SK-N-SH (cell line): ENCODE measurements around the gene SYNE2. TPM values are rescaled to one million over a fixed set of nuclear protein-coding genes. Genes with fewer than 3 reads are reported as not detected.

Experiments
- CTCF ChIA-PET: fragments of 300-600, 350-600 bp; formaldehyde crosslinking; extraction: SDS; loops from one replicate; lab custom pipeline; 2021; lab: Yijun Ruan, JAX
- POLR2A ChIA-PET: fragments of 350-600 bp; sonication (Branson Sonifier 250); formaldehyde crosslinking; extraction: SDS; loops from one replicate; lab custom pipeline; 2020; ENCODE audit warnings: antibody characterized with exemption, inconsistent platforms; lab: Yijun Ruan, JAX
- DNase-seq: peaks from one replicate; pipeline ENCODE4 v3.0.0; 2012
- H2AFZ ChIP-seq: fragments of 200-600 bp; sonication (generic); 2 replicates; pipeline ENCODE4 v1.8.1; 2016; ENCODE audit warnings: antibody characterized with exemption, mild to moderate bottlenecking, low read depth
- H3F3A ChIP-seq: fragments of 200-600 bp; sonication (generic); replicated peaks from 2 replicates; pipeline ENCODE3; 2016; ENCODE audit warnings: antibody characterized with exemption, mild to moderate bottlenecking; ENCODE audit not compliant: insufficient read depth
- H3K27ac ChIP-seq, 2 experiments: fragments of 200-500 bp in 1 of 2; fragments of 200-600 bp in 1 of 2; sonication (Bioruptor generic) in 1 of 2; sonication (generic), shearing (Covaris generic) in 1 of 2; 2 replicates each; pipeline versions ENCODE4 v1.5.1 to v1.6.1; 2014 to 2016; ENCODE audit warnings: low read depth in 2 of 2, inconsistent platforms in 1 of 2, low read length in 1 of 2, mild to moderate bottlenecking in 1 of 2, mixed read lengths in 1 of 2
- H3K27me3 ChIP-seq: fragments of 200-600 bp; sonication (generic), shearing (Covaris generic); 2 replicates; pipeline ENCODE4 v1.6.1; 2016; ENCODE audit warnings: mixed run types; ENCODE audit not compliant: insufficient read depth
- H3K36me3 ChIP-seq, 2 experiments: fragments of 200-500 bp in 1 of 2; fragments of 200-600 bp in 1 of 2; sonication (Bioruptor generic) in 1 of 2; sonication (generic) in 1 of 2; replicated peaks in 1 of 2; 2 replicates each; pipeline versions ENCODE3 to v1.5.1; 2014 to 2016; ENCODE audit warnings: low read length in 1 of 2, mild to moderate bottlenecking in 1 of 2; ENCODE audit not compliant: insufficient read depth in 2 of 2, control insufficient read depth in 1 of 2
- H3K4me1 ChIP-seq, 2 experiments: fragments of 200-500 bp in 1 of 2; fragments of 200-600 bp in 1 of 2; sonication (Bioruptor generic) in 1 of 2; sonication (generic), shearing (Covaris generic) in 1 of 2; 2 replicates each; pipeline versions ENCODE4 v1.5.1 to v1.6.1; 2014 to 2016; ENCODE audit warnings: low read depth in 1 of 2, low read length in 1 of 2, mixed run types in 1 of 2; ENCODE audit not compliant: insufficient read depth in 2 of 2, control insufficient read depth in 1 of 2
- H3K4me2 ChIP-seq: fragments of 200-600 bp; sonication (generic), shearing (Covaris generic); 2 replicates; pipeline ENCODE4 v1.6.1; 2017; ENCODE audit warnings: mixed run types
- H3K4me3 ChIP-seq, 2 experiments: fragments of 200-500 bp in 1 of 2; fragments of 200-600 bp in 1 of 2; sonication (Bioruptor generic) in 1 of 2; sonication (generic), shearing (Covaris generic) in 1 of 2; 2 replicates each; pipeline versions ENCODE4 v1.5.1 to v1.8.1; 2014 to 2016; ENCODE audit warnings: low read depth in 2 of 2, inconsistent platforms in 1 of 2, low read length in 1 of 2, mild to moderate bottlenecking in 1 of 2, mixed read lengths in 1 of 2, moderate library complexity in 1 of 2
- H3K79me2 ChIP-seq: fragments of 200-600 bp; sonication (generic); 2 replicates; pipeline ENCODE4 v1.8.1; 2017; ENCODE audit warnings: mild to moderate bottlenecking; ENCODE audit not compliant: insufficient read depth
- H3K9ac ChIP-seq: fragments of 200-600 bp; sonication (generic); 2 replicates; pipeline ENCODE4 v1.6.1; 2017; ENCODE audit warnings: mixed run types
- H3K9me2 ChIP-seq: fragments of 200-600 bp; sonication (generic); 2 replicates; pipeline ENCODE4 v1.6.1; 2017; ENCODE audit warnings: mixed run types
- H3K9me3 ChIP-seq: fragments of 200-600 bp; sonication (generic); 2 replicates; pipeline ENCODE4 v1.6.1; 2017; ENCODE audit warnings: mixed run types, mild to moderate bottlenecking, moderate library complexity
- H4K20me1 ChIP-seq: fragments of 200-600 bp; sonication (generic); 2 replicates; pipeline ENCODE4 v1.6.1; 2017; ENCODE audit warnings: mild to moderate bottlenecking, mixed run types; ENCODE audit not compliant: insufficient read depth
- CHD2 ChIP-seq: fragments of 150-350 bp; IDR thresholded peaks from 2 replicates; pipeline ENCODE4 v1.6.1; 2018; ENCODE audit warnings: low read length; ENCODE audit not compliant: partially characterized antibody
- EP300 ChIP-seq, 2 experiments: IDR thresholded peaks; 2 replicates each; pipeline versions ENCODE4 v1.4.0 to v1.6.1; 2012; ENCODE audit warnings: borderline replicate concordance in 1 of 2, low read depth in 1 of 2, low read length in 1 of 2
- FOXJ3 ChIP-seq: sonication (generic); formaldehyde crosslinking; IDR thresholded peaks from 2 replicates; pipeline ENCODE4 v1.5.1; 2020; ENCODE audit warnings: mild to moderate bottlenecking, missing genetic modification reagents
- FOXM1 ChIP-seq: IDR thresholded peaks from 2 replicates; pipeline ENCODE4 v1.4.0; 2012; ENCODE audit warnings: low read depth, mild to moderate bottlenecking
- GATA2 ChIP-seq: sonication (generic); formaldehyde crosslinking; IDR thresholded peaks from 2 replicates; pipeline ENCODE4 v1.5.0; 2020; ENCODE audit warnings: mild to moderate bottlenecking, missing genetic modification reagents
- PBX3 ChIP-seq: IDR thresholded peaks from 2 replicates; pipeline ENCODE4; 2012
- RAD21 ChIP-seq: IDR thresholded peaks from 2 replicates; pipeline ENCODE4 v1.6.1; 2012; ENCODE audit warnings: mild to moderate bottlenecking, low read length
- SIN3A ChIP-seq: IDR thresholded peaks from 2 replicates; pipeline ENCODE4 v1.6.1; 2012; ENCODE audit warnings: low read depth, mild to moderate bottlenecking, low read length, moderate library complexity, borderline replicate concordance
- TAF1 ChIP-seq: IDR thresholded peaks from 2 replicates; pipeline ENCODE4 v1.6.1; 2012; ENCODE audit warnings: low read depth, mild to moderate bottlenecking, low read length, moderate library complexity, borderline replicate concordance
- USF1 ChIP-seq: IDR thresholded peaks from 2 replicates; pipeline ENCODE4 v1.4.0; 2012; ENCODE audit warnings: low read depth, borderline replicate concordance
- YY1 ChIP-seq: IDR thresholded peaks from 2 replicates; pipeline ENCODE4 v1.4.0; 2012; ENCODE audit warnings: low read depth, mild to moderate bottlenecking
- WGBS: methylation state at CpG from one replicate; pipeline ENCODE4 v1.1.6; 2017; ENCODE audit warnings: low lambda C conversion rate; 5-methylcytosine and 5-hydroxymethylcytosine counted together
- polyA plus RNA-seq, 3 experiments: library from polyadenylated mRNA; depleted of rRNA; stranded (reverse); fragments of >200 nt; gene quantifications; 2 replicates each; pipeline ENCODE4 v1.2.3, GENCODE V29; 2012
- TF ChIP-seq, protein P1 (sequence below): IDR thresholded peaks from 2 replicates; pipeline ENCODE4 v1.6.1; 2012; ENCODE audit warnings: mild to moderate bottlenecking, low read depth, low read length, moderate library complexity

The SYNE2 gene
- polyA plus RNA-seq, 1 of the 3 experiments (the other 2 are of a cell fraction), result 7.1 TPM

GRCh38 chr14:64202716-64203115, 349.9 kb downstream of the SYNE2 start:
- Histone ChIP-seq H3K27me3 (no peaks in the 10 kb centered on the region), H3K9ac (no peak overlapping the region), H3K27ac (no peak overlapping the region), H3F3A (no peaks in the 10 kb centered on the region), H3K4me2 (no peak overlapping the region), H3K79me2 (no peaks in the 10 kb centered on the region), H3K36me3 (no peaks in the 10 kb centered on the region), H3K9me3 (no peaks in the 10 kb centered on the region), H3K4me3 (no peak overlapping the region), H3K9me2 (no peaks in the 10 kb centered on the region), H2AFZ (no peak overlapping the region), H3K4me1 (peaks cover 0 to 7% of the 10 kb centered on the region in 2 experiments; a peak in 2 of 4 replicates), H4K20me1 (no peaks in the 10 kb centered on the region)
- DNase-seq, result no peak
- no peak for TF ChIP-seq USF1
- no peak for TF ChIP-seq SIN3A
- TF ChIP-seq FOXJ3 (CRISPR knock-in tag), result no peak
- no peak for TF ChIP-seq EP300 (IDR thresholded peaks at IDR 0.05; ENCODE audit: borderline replicate concordance in 1 of 2, low read depth in 1 of 2, low read length in 1 of 2)
- no peak for TF ChIP-seq GATA2 (CRISPR knock-in tag)
- TF ChIP-seq CHD2, result no peak
- TF ChIP-seq FOXM1, result no peak
- TF ChIP-seq YY1, result no peak
- TF ChIP-seq RAD21, result no peak
- no peak for TF ChIP-seq PBX3
- CTCF ChIA-PET, result interaction anchor here (1.2 kb wide), 1 partner anchor 101 kb away, joined by 3 read pairs; no protein-coding TSS in a partner anchor
- 95% methylated on average over 10 of the region's 10 CpGs for WGBS
- POLR2A ChIA-PET, result no interaction called here

DNA sequence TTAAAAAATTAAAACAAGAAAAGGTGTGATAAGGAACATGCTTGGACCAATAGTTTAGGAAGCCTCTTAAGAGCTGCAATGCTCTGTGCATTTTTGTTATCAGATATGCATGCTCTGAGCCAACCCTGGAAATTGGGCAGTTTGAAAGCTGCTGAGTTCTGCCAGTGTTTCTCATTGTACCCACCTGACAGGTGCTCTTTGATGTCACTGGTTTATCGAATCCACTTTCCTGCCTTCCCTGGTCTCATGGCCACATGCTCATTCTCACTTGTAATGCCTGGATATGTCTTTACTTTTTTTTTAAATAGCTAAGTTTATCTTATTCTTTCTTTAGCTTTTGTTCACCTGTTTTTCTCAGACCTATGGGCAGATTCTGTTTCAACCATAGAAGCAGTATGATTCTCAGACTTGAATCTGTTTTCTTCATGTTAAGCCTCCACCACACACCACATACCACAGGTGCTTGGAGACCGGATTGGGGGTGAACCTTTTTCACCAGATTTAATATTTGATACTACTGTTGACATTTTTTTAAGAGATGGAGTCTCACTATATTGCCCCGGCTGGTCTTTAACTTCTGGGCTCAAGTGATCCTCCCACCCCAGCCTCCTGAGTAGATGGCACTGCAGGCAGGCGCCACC, 350.7 kb downstream of the SYNE2 start:
- H3K79me2 ChIP-seq, result no peaks in the 10 kb centered on the region
- POLR2A ChIA-PET, result no interaction called here
- H3K4me3 ChIP-seq, result no peak overlapping the region
- no peaks in the 10 kb centered on the region for H3K27me3 ChIP-seq
- H3K9me3 ChIP-seq, result no peaks in the 10 kb centered on the region
- H3K36me3 ChIP-seq, result no peaks in the 10 kb centered on the region
- no peak for DNase-seq
- no peak for TF ChIP-seq TAF1
- TF ChIP-seq, protein P1, sequence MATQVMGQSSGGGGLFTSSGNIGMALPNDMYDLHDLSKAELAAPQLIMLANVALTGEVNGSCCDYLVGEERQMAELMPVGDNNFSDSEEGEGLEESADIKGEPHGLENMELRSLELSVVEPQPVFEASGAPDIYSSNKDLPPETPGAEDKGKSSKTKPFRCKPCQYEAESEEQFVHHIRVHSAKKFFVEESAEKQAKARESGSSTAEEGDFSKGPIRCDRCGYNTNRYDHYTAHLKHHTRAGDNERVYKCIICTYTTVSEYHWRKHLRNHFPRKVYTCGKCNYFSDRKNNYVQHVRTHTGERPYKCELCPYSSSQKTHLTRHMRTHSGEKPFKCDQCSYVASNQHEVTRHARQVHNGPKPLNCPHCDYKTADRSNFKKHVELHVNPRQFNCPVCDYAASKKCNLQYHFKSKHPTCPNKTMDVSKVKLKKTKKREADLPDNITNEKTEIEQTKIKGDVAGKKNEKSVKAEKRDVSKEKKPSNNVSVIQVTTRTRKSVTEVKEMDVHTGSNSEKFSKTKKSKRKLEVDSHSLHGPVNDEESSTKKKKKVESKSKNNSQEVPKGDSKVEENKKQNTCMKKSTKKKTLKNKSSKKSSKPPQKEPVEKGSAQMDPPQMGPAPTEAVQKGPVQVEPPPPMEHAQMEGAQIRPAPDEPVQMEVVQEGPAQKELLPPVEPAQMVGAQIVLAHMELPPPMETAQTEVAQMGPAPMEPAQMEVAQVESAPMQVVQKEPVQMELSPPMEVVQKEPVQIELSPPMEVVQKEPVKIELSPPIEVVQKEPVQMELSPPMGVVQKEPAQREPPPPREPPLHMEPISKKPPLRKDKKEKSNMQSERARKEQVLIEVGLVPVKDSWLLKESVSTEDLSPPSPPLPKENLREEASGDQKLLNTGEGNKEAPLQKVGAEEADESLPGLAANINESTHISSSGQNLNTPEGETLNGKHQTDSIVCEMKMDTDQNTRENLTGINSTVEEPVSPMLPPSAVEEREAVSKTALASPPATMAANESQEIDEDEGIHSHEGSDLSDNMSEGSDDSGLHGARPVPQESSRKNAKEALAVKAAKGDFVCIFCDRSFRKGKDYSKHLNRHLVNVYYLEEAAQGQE, result no peak
- H3K9ac ChIP-seq, result no peak overlapping the region
- H4K20me1 ChIP-seq, result no peaks in the 10 kb centered on the region
- peaks cover 0 to 1% of the 10 kb centered on the region in 2 experiments; a peak in 1 of 4 replicates for H3K4me1 ChIP-seq
- WGBS, result 92% methylated on average over 4 of the region's 4 CpGs
- H3K9me2 ChIP-seq, result no peaks in the 10 kb centered on the region
- no peaks in the 10 kb centered on the region for H3F3A ChIP-seq
- H2AFZ ChIP-seq, result no peak overlapping the region
- no peak overlapping the region for H3K27ac ChIP-seq
- H3K4me2 ChIP-seq, result no peak overlapping the region
- CTCF ChIA-PET, result interaction anchor here (1.2 to 1.5 kb wide), 2 partner anchors 40 to 101 kb away, joined by 3 read pairs; no protein-coding TSS in a partner anchor
